Measurements from ENCODE around the gene DGKQ.

GRCh38 chr4:991451-992296, 18.3 kb upstream of the DGKQ start:
- no peak for TF ChIP-seq THAP12 (CRISPR knock-in tag; IDR thresholded peaks at IDR 0.05)
- TF ChIP-seq ATF2 (CRISPR knock-in tag; IDR thresholded peaks at IDR 0.05), result no peak
- TF ChIP-seq SAFB (IDR thresholded peaks at IDR 0.05; ENCODE audit: borderline replicate concordance, low read depth, low read length), result no peak
